ENCODE data around the gene TRPC4.

Gene TRPC4

DNA sequence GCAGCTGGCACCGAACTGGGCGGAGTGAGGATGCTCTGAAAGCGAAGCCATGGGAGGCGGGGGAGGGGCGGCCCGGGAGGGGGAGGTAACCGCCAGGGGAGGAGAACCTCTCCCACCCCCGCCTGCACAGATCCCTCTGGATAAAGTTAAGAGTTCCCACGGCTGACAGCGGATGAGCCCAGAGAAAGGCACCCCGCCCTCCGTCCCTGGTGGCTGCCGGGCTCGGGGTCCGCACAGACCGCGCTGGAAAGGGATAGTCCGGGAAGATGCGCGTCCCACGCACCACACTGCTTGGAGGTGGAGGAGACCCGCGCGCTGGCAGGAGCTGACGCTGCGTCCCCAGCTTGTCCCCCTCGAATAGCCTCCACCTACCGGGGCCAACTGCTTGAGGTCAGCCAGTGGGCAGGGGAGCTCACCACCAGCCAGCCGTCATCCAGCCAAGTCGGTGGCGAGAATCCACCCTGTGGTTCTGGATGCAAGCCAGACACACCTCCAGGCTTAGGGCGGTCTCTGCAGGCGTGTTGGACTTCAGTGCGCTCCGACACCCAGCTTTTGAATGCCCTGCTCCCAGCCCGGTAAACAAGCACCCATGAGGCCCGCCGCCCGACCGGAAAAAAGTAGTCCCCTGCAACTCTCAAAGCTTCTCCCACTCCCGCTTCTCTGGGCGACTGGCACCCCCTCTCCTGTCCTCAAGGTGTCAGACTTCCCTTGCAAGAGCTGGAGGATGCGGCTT, at the start of gene TRPC4:
Gene TRPC4, minus strand, starts transcription at position 17 of the 733 bp plus-strand sequence. CDS start 86,439 bp downstream, outside the sequence.
- no peak for DNase-seq (ENCODE audit: low read depth in 1 of 2, low spot score in 1 of 2)

DNA sequence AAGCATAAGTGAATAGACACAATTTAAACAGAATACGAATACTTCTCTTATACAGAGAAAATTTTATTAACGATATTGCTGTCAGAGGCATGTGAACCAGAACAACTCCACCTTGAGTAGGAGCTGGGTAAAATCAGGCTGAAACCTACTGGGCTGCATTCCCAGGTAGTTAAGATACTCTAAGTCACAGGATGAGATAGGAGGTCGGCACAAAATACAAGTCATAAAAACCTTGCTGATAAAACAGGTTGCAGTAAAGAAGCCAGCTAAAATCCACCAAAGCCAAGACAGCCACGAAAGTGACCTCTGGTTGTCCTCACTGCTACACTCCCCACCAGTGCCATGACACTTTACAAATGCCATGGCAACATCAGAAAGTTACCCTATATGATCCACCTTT, 49.2 kb upstream of the TRPC4 start:
- no peak for DNase-seq (ENCODE audit: low read depth in 1 of 2, low spot score in 1 of 2)

DNA sequence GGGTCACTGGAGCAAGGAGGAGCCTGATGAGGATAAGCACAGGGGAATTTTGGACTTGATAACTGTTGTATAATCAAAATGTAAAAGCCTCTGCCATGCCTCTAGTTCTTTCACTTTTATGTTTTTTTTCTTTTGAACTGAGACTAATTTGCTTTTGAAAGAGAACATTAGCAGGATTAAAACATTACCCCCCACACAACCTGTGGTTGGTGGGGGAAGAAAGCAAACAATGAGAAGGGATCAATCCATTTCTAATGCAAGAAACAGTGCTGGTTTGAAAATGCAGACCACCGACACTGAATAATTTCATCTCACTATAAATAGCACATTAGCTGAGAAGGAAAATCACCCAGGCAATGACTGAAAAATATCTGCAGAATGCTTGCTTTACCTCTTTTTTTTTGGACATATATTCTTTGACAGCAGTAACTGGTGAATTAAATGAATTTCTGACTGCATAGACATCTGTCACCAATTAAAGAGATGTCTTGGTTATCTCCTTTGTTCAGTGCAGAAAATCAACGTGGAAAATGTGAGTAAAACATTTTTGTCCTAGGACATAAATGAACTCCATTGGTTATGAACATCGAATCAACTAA, 48.6 kb upstream of the TRPC4 start:
- no peak for DNase-seq (ENCODE audit: low read depth in 1 of 2, low spot score in 1 of 2)

DNA sequence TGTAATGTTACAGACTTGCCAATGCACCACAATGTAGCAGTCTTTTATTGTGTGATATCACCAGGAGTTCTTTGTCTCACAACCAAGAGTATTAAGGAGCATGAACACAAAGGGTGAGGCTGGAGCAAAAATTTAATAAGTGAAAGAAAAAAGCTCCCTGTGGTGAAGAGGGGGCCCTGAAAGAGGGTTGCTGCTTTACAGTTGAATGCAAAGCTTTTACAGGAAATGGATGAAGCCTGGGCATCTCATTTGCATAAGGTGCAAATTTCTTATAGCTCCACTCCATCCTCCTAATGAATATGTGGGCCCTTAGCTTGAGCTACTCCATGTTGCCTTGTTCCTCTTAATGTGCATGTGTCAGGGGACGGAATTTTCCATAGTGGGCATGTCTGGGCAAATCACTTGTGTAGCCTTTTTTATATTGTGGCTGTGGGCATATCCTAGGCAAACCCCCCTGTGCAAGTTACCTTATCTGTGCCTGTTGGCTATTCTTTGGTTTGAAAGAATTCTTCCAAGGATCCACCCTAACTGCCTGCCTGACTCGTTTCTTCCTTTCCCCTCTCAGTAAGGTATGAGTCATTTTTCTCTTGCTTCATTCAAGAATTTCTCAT, 45.3 kb upstream of the TRPC4 start:
- no peak for DNase-seq (ENCODE audit: low read depth in 1 of 2, low spot score in 1 of 2)

DNA sequence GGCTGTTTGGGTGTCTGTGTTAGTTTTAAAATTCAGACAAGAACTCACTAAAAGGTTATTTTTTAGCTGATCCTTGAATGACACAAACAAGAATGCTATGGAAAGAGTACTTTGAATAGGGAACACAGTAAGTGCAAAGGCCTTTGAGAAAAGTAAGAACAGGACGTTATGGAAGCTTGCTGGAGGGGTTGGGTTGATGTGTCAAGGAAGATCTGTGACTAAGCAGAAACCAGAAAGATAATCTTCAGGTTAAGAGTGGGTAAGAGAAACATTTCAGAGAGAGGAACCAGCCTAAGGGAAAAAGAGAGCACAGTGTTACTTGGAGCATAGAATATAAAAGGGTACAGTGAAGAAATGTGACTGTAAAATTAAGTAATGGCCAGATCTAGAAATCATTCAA, 41.2 kb upstream of the TRPC4 start:
- DNase-seq (ENCODE audit: low read depth in 1 of 2, low spot score in 1 of 2): no peak

DNA sequence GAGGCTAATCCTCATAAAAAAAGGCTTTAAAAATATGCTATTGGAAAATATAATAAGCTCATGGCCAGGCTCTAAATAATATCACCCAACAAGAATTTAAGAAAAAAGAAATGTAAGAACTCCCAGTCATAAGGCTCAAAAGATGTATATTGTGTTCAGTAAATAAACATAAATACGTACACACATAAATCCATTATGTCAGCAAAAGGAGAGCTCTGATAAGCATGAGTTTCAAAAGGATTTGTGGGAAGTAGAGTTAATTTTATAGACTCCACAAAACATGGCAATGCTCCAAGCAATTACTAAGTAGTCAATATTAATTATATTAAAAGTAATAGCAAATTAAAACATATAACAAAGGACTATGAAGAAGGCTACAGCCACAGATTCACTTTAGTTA, 37.3 kb upstream of the TRPC4 start:
- no peak for DNase-seq (ENCODE audit: low read depth in 1 of 2, low spot score in 1 of 2)

DNA sequence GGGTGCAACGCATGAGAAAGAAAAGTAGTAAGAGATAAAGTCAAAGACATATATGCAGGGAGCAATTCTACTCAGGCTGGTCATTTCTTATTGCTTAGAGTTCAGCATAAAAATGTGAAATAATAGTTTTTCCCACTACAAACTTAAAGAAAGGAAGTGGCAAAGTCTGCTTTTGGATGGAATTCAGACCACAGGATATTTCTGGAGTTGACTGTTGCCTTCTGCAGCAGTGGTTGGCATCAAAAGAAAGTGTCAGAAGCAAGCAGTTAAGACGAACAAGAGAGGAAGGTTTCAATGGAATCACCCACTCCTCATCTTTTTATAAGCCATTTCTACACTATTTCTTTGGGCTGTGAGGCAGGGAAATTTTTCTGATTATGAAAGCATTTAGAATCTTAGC, 36.2 kb upstream of the TRPC4 start:
- no peak for DNase-seq (ENCODE audit: low read depth in 1 of 2, low spot score in 1 of 2)

DNA sequence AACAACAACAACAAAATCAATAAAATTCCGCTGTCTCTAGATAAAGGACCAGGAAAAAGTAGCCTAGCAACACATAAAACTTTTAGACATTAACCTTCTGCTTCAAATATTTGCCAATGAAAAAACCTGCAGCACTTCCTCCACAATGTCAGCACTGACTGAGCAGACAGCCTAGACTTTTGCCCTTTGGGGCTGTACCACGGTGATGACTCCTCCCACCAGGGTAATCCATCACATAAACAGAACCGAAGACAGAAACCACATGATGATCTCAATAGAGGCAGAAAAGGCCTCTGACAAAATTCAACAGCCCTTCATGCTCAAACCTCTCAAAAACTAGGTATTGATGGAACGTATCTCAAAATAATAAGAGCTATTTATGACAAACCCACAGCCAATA, 30.2 kb upstream of the TRPC4 start:
- no peak for DNase-seq (ENCODE audit: low read depth in 1 of 2, low spot score in 1 of 2)

DNA sequence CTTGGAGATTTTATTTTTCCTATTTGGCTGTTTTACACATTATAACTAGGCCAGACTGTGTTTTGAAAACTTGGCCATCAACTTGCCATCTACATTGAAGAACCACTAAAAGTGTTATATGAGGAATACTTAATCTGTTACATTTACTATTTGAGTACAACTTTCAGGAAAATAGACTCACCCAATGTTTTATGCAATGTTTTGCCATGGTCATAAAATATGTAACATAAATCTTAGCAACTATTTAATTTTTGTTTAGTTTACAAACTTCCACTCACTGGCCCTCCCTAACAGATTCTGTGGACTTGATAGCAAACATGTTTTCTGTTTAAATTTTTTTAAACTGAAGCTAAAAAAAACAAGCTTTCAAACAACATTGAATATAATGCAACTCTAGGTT, 23.7 kb upstream of the TRPC4 start:
- no peak for DNase-seq (ENCODE audit: low read depth in 1 of 2, low spot score in 1 of 2)

DNA sequence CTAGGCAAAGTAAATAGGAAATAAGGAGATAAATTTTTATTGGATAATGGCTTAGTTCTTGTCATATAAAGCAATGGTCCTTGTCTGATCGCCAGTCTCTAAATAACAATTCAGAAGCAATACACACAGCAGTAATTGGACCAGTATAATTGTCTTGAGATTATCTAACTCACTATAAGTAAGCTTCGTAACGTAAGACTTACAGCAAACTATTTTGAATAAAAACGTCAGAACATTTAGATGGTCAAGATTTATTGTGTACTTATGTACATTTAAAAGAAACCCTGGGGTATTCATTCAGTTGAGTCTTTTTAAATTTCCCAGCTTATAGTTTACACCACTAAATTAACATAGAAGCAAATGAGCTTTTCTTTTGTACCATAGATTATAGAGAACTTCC, 20.2 kb upstream of the TRPC4 start:
- no peak for DNase-seq (ENCODE audit: low read depth in 1 of 2, low spot score in 1 of 2)

DNA sequence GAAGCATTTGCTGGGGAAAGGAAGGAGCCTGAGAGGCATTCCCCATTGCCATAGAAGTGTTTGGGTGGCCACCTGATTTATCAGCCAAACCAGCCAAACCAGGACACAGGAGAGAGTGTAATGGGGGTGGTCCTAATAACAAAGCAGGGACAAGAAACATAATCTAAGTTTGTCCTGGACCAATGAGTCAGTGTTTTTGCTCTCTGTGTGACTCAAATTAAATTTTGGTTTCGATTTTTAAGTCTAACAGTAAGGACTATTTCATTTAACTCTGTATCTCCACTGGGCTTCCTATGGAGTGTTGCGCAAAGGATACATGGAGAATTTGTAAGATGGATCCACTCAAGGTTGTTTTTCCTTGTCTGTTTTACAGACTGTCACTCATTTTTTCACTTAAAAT, 19.5 kb upstream of the TRPC4 start:
- DNase-seq (ENCODE audit: low read depth in 1 of 2, low spot score in 1 of 2): no peak

DNA sequence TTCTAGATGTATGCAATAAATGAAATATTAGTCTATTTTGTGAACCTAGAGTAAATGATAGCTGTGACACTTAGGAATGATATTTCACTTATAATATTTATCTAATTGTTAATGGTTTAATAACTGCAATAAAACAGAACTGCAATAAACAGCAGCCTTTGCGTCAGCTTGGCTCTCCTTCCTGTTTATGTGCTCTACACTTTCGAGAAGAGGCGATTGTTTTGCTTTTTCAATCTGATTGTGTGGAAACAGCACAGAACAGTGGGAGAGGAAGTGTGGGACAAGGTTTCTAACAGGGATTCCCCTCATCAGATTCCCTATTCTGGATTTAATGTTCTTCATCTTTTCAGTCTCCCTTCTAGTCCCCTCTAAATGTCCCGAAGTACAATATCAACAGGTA, 17.3 kb upstream of the TRPC4 start:
- no peak for DNase-seq (ENCODE audit: low read depth in 1 of 2, low spot score in 1 of 2)

DNA sequence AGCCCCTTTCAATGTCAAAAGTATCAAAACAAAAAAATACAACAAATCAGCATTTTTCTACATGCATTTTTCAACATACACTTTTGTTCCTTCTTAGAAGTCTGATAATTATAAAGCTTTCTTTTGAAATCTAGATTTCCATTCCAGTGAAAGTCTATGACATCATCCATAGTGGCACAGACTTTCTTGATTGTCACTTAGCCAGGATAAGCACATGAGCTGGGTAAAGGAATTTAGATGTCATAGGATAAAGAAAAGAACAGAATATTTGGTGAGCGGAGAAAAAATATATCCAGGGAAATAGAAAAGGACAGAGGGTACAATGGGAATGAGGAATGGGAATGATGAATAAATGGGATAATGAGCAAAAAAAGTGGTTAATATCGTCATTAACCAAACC, 15.1 kb upstream of the TRPC4 start:
- no peak for DNase-seq (ENCODE audit: low read depth in 1 of 2, low spot score in 1 of 2)

DNA sequence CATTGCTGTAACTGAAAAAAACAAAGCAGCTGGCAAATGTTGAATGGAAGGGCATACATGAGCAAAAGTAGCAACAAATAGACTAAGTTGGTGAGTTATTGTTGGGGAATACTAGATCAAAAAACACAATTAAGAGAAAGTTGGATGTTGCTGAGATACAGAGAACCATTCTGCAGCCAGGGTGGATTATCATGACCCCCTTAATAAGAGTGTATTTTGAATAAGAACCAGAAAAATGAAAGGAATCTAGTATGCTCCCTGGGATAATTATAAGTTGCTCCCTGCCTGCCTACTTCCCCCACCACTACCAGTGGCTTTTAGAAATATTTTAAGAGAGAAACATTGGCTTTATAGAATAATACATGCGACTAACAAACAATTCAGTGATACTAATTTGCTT, 14.5 kb upstream of the TRPC4 start:
- no peak for DNase-seq (ENCODE audit: low read depth in 1 of 2, low spot score in 1 of 2)

DNA sequence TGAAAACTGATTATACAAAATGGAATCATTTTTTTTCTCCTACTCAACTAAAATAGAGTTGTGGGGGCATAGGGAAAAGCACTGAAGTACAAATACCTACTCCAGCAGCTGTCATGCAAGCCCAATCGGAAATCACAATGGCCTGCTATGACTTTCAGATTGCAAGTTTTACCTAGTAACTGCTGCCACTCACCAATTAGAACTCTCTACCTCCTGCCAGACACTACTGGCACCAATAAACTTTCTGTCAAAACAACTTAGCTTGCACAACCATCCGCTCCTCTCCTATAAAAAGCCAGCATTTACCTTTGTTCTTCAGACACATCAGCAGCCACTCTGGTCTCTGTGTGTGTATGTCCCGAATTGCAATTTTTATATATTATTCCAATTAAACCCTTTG, 9.3 kb upstream of the TRPC4 start:
- DNase-seq (ENCODE audit: low read depth in 1 of 2, low spot score in 1 of 2): no peak

DNA sequence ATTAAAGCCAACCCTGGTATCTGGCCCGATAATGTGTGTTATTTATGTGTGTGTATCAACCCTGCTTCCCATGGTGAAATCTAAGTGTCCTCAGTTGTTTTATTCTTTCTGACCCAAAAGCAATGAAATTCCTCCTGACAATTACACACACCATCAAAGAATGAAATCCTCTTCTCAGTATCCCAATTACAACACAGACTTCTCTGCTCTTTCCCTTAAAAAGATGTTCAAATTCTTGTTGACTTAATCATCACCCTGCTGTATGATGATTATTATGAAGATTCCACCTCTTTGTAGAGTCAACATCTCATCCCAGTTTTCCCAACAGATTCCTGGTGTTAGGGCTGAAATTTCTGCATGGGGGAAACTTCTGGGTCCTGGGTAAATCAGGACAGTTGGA, 8.9 kb upstream of the TRPC4 start:
- DNase-seq (ENCODE audit: low read depth in 1 of 2, low spot score in 1 of 2): no peak

DNA sequence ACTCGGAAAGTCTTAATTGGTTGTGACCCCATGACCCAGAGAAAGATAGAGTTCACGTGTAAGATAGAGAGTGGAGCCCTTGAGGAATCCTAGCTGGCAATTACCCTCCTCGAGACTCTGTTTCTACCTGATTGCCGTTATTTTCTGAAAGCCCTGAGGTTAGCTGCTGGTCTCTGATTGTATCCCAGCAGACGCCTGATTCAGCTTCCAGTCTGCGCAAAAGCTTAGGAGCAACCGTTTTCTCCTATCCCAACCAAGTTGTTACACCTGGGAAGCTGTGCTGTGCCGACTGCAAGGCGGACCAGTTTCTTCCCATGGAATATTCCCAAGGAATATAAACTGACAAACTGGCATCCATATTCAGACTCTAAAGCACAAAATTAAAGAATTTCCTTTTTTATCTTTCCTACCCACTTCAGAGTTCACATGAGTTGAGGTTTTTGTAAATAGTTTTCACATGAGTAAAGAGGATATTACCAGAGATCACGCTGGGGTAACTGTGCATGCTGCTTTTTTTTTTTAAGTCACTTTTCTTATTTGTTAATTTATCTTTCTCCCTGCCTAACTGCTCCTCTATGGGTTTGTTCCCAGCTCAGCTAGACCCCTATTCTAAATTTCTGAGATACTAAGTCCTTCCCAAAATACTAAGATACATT, 1.5 kb upstream of the TRPC4 start:
- DNase-seq (ENCODE audit: low read depth in 1 of 2, low spot score in 1 of 2): no peak

DNA sequence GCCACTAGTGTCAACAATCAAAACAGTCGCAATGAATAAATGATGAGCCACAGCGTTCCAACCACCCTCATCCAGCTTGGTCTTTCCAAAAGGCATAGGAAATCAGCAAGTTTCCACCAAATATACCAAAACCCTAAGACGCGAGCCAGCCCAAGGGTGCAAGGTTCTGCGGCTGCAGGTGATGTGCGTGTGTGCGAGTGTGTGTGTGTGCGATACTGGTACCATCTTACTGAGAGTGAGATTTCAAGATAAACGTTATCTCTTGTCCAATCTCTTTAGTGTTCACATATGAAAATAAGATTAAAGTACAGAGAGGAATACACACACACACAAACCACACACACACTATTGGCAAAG, 895 bp upstream of the TRPC4 start:
- no peak for DNase-seq (ENCODE audit: low read depth in 1 of 2, low spot score in 1 of 2)

DNA sequence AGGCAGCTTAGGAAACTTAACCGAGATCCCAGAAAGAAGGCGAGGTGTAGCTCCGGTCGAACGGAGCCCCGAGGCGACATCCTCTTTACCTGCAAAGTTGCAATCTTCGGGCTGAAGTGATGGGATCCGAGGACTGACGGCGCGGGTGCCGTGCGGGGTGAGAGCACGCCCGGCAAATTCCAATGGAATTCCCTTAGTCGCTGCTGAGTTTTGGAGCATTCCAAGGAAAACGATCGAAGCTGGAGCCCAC, 141 bp downstream of the TRPC4 start:
- DNase-seq (ENCODE audit: low read depth in 1 of 2, low spot score in 1 of 2): no peak

DNA sequence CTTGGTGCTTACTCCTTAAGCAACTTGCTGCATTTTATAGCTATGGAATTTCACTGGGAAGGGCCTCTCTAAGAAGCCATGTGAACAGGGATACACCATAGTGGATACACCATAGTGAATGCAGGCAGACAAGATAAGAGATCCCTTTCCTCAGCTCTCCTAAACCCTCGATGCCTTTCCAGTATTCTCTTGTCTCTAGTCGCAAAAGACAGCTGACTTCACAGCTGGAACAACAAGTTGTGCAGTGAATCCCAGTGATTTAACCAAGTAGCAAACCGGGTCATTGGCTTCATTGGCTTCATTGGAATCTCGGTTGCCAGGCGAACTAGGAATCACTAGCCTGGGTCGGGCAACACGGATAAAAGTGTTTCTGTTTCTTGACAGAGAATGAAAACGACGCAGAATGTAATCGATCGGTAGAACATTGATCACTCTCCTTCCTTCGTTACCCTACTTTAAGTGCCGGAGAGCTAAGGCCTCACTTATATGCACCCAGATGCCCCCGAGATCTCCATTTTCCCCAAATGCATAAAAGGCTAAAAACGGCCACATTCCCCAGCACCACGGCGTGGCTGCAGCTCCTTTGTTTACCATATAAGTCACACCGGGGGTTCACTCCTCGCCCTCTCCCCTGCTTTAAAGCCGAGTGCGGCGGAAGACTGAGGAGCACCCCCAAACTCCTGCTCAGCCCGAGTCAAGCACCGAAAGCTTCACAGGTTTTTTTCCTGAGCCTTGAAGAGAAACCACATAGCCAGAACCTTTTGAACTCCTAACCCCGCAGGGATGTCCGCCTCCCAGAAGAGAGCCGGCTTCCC, 674 bp downstream of the TRPC4 start:
- DNase-seq (ENCODE audit: low read depth in 1 of 2, low spot score in 1 of 2): no peak

DNA sequence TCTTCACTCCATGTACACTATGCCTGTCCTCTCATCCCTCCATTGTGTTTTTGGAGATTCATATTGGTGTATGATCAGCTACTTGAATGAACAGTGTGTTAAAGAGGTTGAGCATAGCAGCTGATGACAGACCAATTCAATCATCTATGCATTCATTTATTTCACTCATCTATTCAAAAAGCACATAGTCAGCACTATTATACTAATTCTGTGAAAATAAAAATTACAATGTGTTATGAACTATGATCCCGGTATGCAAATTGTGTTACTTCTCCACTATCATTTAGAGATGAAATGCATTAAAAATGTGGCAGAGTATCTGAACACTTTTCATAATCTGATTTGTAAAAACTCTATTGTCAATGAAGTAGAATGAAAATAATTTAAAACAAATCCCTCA, 5.9 kb downstream of the TRPC4 start:
- no peak for DNase-seq (ENCODE audit: low read depth in 1 of 2, low spot score in 1 of 2)

DNA sequence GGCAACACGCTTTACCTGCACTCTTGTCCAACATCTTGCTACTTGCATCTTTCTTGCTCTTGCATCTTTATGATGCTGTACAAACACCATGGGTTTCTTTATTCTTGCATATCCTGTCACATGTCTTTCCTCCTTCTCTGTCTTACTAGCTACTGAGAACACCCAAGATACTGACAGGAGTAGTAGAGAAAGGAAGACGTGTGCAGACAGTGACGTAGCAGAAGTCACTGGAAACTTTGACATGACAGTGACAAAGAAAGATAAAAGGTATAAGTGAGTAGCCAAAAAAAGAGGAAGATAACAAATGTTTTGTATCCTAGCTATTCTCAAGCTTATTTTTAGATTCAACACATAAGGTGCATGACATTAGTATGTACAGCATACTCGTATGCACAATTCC, 34.2 kb downstream of the TRPC4 start:
- DNase-seq (ENCODE audit: low read depth in 1 of 2, low spot score in 1 of 2): no peak

Measured in activated T-helper 1 cell treated with anti-CD3 and anti-CD28 coated beads, Interleukin-2, amount 50 U/mL, for 16 hours (primary cell).